Muscle layer of colon (tissue), 2 donors: Measurements from ENCODE around the gene PLEKHA5.

ENCODE experiments used
- H3K27ac ChIP-seq: one replicate; pipeline ENCODE4 v1.7.0; 2013; ENCODE audit warnings: low read depth, mild to moderate bottlenecking, low read length, moderate library complexity
- H3K27me3 ChIP-seq, 2 donors: one replicate each; pipeline ENCODE4 v1.7.0; 2013; ENCODE audit warnings: low read length in 2 of 2, mild to moderate bottlenecking in 2 of 2; ENCODE audit not compliant: insufficient read depth in 2 of 2, control insufficient read depth in 1 of 2
- H3K36me3 ChIP-seq: one replicate; pipeline ENCODE4 v1.7.0; 2013; ENCODE audit warnings: mild to moderate bottlenecking, low read length; ENCODE audit not compliant: insufficient read depth
- H3K4me1 ChIP-seq: one replicate; pipeline ENCODE4 v1.7.0; 2013; ENCODE audit warnings: mild to moderate bottlenecking, low read length; ENCODE audit not compliant: insufficient read depth
- H3K4me3 ChIP-seq, 2 donors: one replicate each; pipeline ENCODE4 v1.7.0; 2013; ENCODE audit warnings: low read length in 2 of 2, low read depth in 1 of 2, mild to moderate bottlenecking in 1 of 2, moderate library complexity in 1 of 2
- H3K9ac ChIP-seq: one replicate; pipeline ENCODE4 v1.7.0; 2013; ENCODE audit warnings: low read length
- H3K9me3 ChIP-seq: one replicate; pipeline ENCODE4 v1.7.0; 2013; ENCODE audit warnings: mild to moderate bottlenecking, low read length
- donor health status: abdominal sarcoma.
- donor health status: Adenocarcinoma of cecum.

The PLEKHA5 gene

GRCh38 chr12:19238540-19238939, 109.0 kb downstream of the PLEKHA5 start:
- Histone ChIP-seq H3K27ac (no peak overlapping the region), H3K9me3 (no peaks in the 10 kb centered on the region), H3K4me1 (peaks cover 20% of the 10 kb centered on the region), H3K9ac (no peak overlapping the region), H3K36me3 (no peaks in the 10 kb centered on the region), H3K4me3 (no peak overlapping the region), H3K27me3 (no peaks in the 10 kb centered on the region)

- Histone ChIP-seq H3K27me3 (no peaks in the 10 kb centered on the region), H3K9me3 (no peaks in the 10 kb centered on the region), H3K27ac (no peak overlapping the region), H3K9ac (no peak overlapping the region), H3K4me1 (peaks cover 15% of the 10 kb centered on the region), H3K4me3 (no peak overlapping the region), H3K36me3 (no peaks in the 10 kb centered on the region)
Observed at GRCh38 chr12:19239102-19239501, 109.6 kb downstream of the PLEKHA5 start.

GRCh38 chr12:19239616-19240234, 110.2 kb downstream of the PLEKHA5 start:
- Histone ChIP-seq H3K4me1 (peaks cover 9% of the 10 kb centered on the region), H3K36me3 (no peaks in the 10 kb centered on the region), H3K9me3 (no peaks in the 10 kb centered on the region), H3K27ac (no peak overlapping the region), H3K27me3 (no peaks in the 10 kb centered on the region), H3K4me3 (no peak overlapping the region), H3K9ac (no peak overlapping the region)

GRCh38 chr12:19242581-19242980, 113.0 kb downstream of the PLEKHA5 start:
- no peaks in the 10 kb centered on the region for H3K9me3 ChIP-seq

GRCh38 chr12:19243551-19243950, 114.0 kb downstream of the PLEKHA5 start:
- Histone ChIP-seq H3K27me3 (no peaks in the 10 kb centered on the region), H3K4me3 (no peak overlapping the region), H3K9me3 (no peaks in the 10 kb centered on the region), H3K27ac (no peak overlapping the region), H3K4me1 (no peaks in the 10 kb centered on the region), H3K9ac (no peak overlapping the region), H3K36me3 (no peaks in the 10 kb centered on the region)

More at GRCh38 chr12:19242581-19242980, 113.0 kb downstream of the PLEKHA5 start:
- H3K27me3 ChIP-seq = no peaks in the 10 kb centered on the region
- no peaks in the 10 kb centered on the region for H3K4me1 ChIP-seq
- H3K27ac ChIP-seq = no peak overlapping the region
- H3K36me3 ChIP-seq = no peaks in the 10 kb centered on the region
- H3K9ac ChIP-seq = no peak overlapping the region
- no peak overlapping the region for H3K4me3 ChIP-seq

- Histone ChIP-seq H3K4me1 (no peaks in the 10 kb centered on the region), H3K36me3 (no peaks in the 10 kb centered on the region), H3K9ac (no peak overlapping the region), H3K4me3 (no peak overlapping the region), H3K27me3 (no peaks in the 10 kb centered on the region), H3K27ac (no peak overlapping the region), H3K9me3 (no peaks in the 10 kb centered on the region)
Observed at GRCh38 chr12:19244312-19244711, 114.8 kb downstream of the PLEKHA5 start.

GRCh38 chr12:19245106-19245505, 115.6 kb downstream of the PLEKHA5 start:
- Histone ChIP-seq H3K27me3 (no peaks in the 10 kb centered on the region), H3K4me1 (no peaks in the 10 kb centered on the region), H3K27ac (no peak overlapping the region), H3K9ac (no peak overlapping the region), H3K9me3 (no peaks in the 10 kb centered on the region), H3K36me3 (no peaks in the 10 kb centered on the region), H3K4me3 (no peak overlapping the region)

- Histone ChIP-seq H3K27me3 (no peaks in the 10 kb centered on the region), H3K9me3 (no peaks in the 10 kb centered on the region), H3K27ac (no peak overlapping the region), H3K36me3 (no peaks in the 10 kb centered on the region), H3K9ac (no peak overlapping the region), H3K4me1 (no peaks in the 10 kb centered on the region), H3K4me3 (no peak overlapping the region)
Observed at GRCh38 chr12:19245666-19246065, 116.1 kb downstream of the PLEKHA5 start.

- H3K27ac ChIP-seq = no peak overlapping the region
- no peaks in the 10 kb centered on the region for H3K4me1 ChIP-seq
- H3K36me3 ChIP-seq = no peaks in the 10 kb centered on the region
- no peak overlapping the region for H3K4me3 ChIP-seq
- no peaks in the 10 kb centered on the region for H3K9me3 ChIP-seq
- H3K27me3 ChIP-seq = no peaks in the 10 kb centered on the region
- no peak overlapping the region for H3K9ac ChIP-seq
Observed at GRCh38 chr12:19246933-19247332, 117.4 kb downstream of the PLEKHA5 start.

GRCh38 chr12:19248929-19249602, 119.5 kb downstream of the PLEKHA5 start:
- Histone ChIP-seq H3K4me3 (no peak overlapping the region), H3K9ac (no peak overlapping the region), H3K27me3 (no peaks in the 10 kb centered on the region), H3K9me3 (no peaks in the 10 kb centered on the region), H3K36me3 (no peaks in the 10 kb centered on the region), H3K27ac (no peak overlapping the region), H3K4me1 (no peaks in the 10 kb centered on the region)

- no peaks in the 10 kb centered on the region for H3K27me3 ChIP-seq
- no peaks in the 10 kb centered on the region for H3K9me3 ChIP-seq
- H3K27ac ChIP-seq = no peak overlapping the region
- no peaks in the 10 kb centered on the region for H3K4me1 ChIP-seq
- H3K4me3 ChIP-seq = no peak overlapping the region
- H3K36me3 ChIP-seq = no peaks in the 10 kb centered on the region
- no peak overlapping the region for H3K9ac ChIP-seq
Observed at GRCh38 chr12:19251481-19252132, 122.1 kb downstream of the PLEKHA5 start.
